ENCODE data around the gene CRY2.

Gene CRY2

DNA sequence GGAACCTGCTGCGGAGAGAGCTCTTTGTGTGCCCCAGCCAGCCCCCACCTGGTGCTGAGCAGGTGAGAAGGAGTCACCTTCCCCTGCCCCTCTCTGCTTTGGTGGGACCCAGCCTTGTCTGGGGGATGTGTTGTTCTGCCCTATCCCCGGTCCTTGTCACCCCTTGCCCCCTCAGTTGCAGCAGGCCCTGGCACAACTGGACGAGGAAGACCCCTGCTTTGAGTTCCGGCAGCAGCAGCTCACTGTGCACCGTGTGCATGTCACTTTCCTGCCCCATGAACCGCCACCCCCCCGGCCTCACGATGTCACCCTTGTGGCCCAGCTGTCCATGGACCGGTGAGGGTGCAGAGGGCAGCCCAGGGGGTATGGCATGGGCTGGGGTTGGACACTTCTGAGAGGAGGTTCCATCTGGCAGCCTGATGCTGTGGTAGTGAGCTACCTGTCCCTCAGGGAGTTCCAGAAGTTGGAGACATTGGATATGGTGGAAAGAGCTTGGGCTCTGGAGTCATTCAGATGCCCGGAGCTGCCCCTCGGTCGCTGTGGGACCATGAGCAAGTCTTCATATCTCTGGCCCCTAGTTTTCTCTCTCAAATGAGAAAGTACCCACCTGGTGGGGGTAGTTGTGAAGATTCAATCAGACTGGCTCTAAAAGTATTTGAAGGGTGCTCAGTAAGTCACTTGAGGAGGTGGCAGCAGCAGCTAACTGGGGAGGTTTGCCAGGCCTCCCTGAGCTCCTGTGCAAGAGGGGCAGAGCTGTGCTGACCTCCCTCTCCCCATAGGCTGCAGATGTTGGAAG lies 79.5 kb downstream of the CRY2 start:
- no peak for DNase-seq (ENCODE audit: low read depth)
- no peak overlapping the region for H3K4me3 ChIP-seq (ENCODE audit: control insufficient read depth, low read depth, low read length)
- TF ChIP-seq, protein P1, sequence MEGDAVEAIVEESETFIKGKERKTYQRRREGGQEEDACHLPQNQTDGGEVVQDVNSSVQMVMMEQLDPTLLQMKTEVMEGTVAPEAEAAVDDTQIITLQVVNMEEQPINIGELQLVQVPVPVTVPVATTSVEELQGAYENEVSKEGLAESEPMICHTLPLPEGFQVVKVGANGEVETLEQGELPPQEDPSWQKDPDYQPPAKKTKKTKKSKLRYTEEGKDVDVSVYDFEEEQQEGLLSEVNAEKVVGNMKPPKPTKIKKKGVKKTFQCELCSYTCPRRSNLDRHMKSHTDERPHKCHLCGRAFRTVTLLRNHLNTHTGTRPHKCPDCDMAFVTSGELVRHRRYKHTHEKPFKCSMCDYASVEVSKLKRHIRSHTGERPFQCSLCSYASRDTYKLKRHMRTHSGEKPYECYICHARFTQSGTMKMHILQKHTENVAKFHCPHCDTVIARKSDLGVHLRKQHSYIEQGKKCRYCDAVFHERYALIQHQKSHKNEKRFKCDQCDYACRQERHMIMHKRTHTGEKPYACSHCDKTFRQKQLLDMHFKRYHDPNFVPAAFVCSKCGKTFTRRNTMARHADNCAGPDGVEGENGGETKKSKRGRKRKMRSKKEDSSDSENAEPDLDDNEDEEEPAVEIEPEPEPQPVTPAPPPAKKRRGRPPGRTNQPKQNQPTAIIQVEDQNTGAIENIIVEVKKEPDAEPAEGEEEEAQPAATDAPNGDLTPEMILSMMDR (IDR thresholded peaks at IDR 0.05; ENCODE audit: control insufficient read depth, insufficient read depth, low read depth, low read length, missing control alignments), result no peak

DNA sequence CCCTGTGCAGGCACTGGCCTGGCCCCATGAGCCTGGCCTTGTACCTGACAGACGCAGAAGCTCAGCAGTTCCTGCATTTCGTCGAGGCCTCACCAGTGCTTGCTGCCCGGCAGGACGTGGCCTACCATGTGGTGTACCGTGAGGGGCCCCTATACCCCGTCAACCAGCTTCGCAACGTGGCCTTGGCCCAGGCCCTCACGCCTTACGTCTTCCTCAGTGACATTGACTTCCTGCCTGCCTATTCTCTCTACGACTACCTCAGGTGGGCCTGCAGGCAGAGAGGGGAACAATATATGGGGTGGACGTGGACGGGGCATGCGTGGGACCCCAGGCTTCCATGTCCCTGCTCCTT lies 80.0 kb downstream of the CRY2 start:
- TF ChIP-seq, protein P1 (IDR thresholded peaks at IDR 0.05; ENCODE audit: control insufficient read depth, insufficient read depth, low read depth, low read length, missing control alignments), result no peak
- no peak overlapping the region for H3K4me3 ChIP-seq (ENCODE audit: control insufficient read depth, low read depth, low read length)
- no peak for DNase-seq (ENCODE audit: low read depth)

DNA sequence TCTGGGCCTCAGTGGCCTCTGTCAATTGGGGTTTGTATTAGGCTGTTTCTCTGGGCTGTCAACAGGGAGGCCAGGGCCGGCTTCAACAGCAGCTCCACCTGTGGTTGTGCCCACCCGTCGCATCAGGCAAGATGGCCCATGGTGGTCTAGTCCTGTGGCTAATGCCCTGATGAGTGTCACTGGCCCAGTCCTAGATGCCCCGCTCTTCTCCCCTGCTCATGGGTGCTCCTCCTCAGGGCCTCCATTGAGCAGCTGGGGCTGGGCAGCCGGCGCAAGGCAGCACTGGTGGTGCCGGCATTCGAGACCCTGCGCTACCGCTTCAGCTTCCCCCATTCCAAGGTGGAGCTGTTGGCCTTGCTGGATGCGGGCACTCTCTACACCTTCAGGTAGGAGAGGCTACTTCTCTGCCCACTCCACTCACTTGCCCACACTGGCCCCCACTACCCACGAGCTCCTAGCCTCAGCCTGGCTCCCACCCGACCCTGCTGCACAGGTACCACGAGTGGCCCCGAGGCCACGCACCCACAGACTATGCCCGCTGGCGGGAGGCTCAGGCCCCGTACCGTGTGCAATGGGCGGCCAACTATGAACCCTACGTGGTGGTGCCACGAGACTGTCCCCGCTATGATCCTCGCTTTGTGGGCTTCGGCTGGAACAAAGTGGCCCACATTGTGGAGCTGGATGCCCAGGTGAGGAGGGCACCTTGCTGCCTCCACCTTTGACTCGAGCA lies 80.6 kb downstream of the CRY2 start:
- no peak overlapping the region for H3K4me3 ChIP-seq (ENCODE audit: control insufficient read depth, low read depth, low read length)
- TF ChIP-seq, protein P1 (IDR thresholded peaks at IDR 0.05; ENCODE audit: control insufficient read depth, insufficient read depth, low read depth, low read length, missing control alignments), result no peak
- DNase-seq (ENCODE audit: low read depth), result no peak

DNA sequence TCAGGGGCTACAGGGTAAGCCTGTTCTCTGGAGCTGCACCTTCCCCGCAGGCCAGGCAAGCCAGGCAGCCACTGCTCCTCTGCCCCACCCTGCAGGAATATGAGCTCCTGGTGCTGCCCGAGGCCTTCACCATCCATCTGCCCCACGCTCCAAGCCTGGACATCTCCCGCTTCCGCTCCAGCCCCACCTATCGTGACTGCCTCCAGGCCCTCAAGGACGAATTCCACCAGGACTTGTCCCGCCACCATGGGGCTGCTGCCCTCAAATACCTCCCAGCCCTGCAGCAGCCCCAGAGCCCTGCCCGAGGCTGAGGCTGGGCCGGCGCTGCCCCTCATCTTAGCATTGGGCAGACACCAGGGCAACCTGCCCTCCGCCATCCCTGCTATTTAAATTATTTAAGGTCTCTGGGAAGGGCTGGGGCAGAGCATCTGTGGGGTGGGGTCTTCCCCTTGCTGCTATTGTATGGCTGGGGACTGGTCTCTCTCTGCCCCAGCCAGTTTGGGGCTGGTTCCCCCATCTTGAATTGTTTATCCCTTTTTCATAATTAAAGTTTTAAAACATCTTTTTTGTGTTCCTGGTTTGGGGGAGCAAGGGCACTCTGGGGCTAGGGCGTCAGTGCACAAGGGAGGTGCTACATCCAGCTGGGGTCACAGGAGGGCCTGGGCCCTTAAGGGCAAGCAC lies 81.4 kb downstream of the CRY2 start:
- DNase-seq (ENCODE audit: low read depth), result no peak
- TF ChIP-seq, protein P1 (IDR thresholded peaks at IDR 0.05; ENCODE audit: control insufficient read depth, insufficient read depth, low read depth, low read length, missing control alignments), result no peak

DNA sequence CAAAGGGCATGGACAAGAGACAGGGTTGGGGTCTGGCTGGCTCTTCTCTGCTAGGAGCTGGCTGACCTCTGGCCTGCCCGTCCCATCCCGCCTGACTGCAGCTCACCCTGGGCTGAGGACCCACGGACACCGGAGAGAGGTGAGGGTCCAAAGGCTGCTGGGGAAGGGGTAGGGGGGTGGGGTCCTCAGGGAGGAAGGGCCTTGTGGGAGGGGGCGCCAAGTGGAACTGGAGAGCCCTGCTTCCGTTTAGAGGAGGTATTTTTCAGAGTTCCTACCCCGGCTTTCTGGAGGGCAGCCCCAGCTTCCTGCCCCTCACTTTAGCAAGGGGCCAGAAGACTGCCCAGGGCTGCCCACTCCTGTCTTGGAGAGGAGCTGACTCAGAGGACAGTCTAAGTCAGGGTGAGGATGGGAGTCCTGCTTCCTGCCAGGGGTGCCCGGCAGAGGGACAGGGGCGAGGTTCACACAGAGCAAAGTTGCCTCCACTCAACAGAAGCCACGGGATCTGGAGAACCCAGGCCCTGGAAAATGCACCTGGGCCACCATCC lies 82.3 kb downstream of the CRY2 start:
- TF ChIP-seq, protein P1 (IDR thresholded peaks at IDR 0.05; ENCODE audit: control insufficient read depth, insufficient read depth, low read depth, low read length, missing control alignments), result no peak
- DNase-seq (ENCODE audit: low read depth), result no peak

More for the DNA sequence above, 81.4 kb downstream of the CRY2 start:
- H3K4me3 ChIP-seq (ENCODE audit: control insufficient read depth, low read depth, low read length), result no peak overlapping the region

DNA sequence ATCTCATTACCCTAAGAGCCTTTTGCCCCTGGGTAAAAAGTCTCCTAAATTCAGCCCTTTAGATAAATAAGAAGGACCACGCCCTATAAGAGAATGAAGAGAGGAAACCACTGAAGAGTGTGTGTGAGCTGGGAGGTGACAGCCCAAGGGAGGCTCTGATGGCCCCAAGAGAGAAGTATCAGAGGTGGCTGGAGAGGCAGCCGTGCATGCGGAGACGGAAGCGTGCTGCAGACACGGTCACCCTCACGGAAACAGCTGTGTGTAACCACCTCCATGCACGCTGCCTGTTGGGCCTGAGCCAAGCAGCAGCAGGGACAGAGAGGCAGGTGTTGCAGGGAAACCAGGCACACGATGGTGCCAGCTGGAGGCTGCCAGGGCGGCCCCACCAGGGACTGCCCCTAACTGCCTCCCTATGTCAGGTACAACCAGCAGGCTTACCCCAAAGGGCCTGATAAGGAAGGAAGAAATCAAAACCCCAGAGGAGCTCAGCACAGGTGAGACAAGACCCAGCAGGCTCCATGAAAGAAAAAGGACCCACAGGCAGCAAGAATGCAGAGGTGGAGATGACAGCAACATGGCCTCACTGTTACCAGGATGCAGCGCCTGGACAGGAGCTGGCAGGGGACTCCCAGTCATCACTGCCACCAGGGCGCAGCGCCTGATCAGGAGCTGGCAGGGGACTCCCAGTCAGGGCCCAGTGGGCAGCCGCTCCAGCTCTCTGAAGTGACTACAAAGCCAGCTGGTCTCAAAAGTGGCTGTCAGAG lies 82.9 kb downstream of the CRY2 start:
- no peak for DNase-seq (ENCODE audit: low read depth)
- TF ChIP-seq, protein P1 (IDR thresholded peaks at IDR 0.05; ENCODE audit: control insufficient read depth, insufficient read depth, low read depth, low read length, missing control alignments), result no peak
- H3K4me3 ChIP-seq (ENCODE audit: control insufficient read depth, low read depth, low read length), result no peak overlapping the region

More for the DNA sequence above, 82.3 kb downstream of the CRY2 start:
- H3K4me3 ChIP-seq (ENCODE audit: control insufficient read depth, low read depth, low read length), result no peak overlapping the region
